ENCODE measurements around the gene PLA2G6.
"Not testable (repeated sequence)": the region's sequence is repeated elsewhere in the genome, so short reads cannot be mapped to it uniquely, and the experiment has no call there.

Gene PLA2G6

GRCh38 chr22:38079804-38080203, 101.8 kb downstream of the PLA2G6 start:
- Mint-ChIP-seq H3K36me3 (no peaks in the 10 kb centered on the region), H3K27ac (no peak overlapping the region), H3K27me3 (peaks cover 6% of the 10 kb centered on the region), H3K4me3 (no peak overlapping the region), H3K9me3 (ENCODE audit: low read depth) (no peaks in the 10 kb centered on the region), H3K4me1 (ENCODE audit: low read depth) (no peaks in the 10 kb centered on the region)

GRCh38 chr22:38079208-38079607, 102.4 kb downstream of the PLA2G6 start:
- not testable (repeated sequence) for H3K27ac Mint-ChIP-seq; H3K36me3 Mint-ChIP-seq; H3K4me3 Mint-ChIP-seq; H3K4me1 Mint-ChIP-seq (ENCODE audit: low read depth); H3K9me3 Mint-ChIP-seq (ENCODE audit: low read depth); H3K27me3 Mint-ChIP-seq

- Mint-ChIP-seq H3K9me3 (ENCODE audit: low read depth) (no peaks in the 10 kb centered on the region), H3K27ac (no peak overlapping the region), H3K4me3 (no peak overlapping the region), H3K27me3 (peaks cover 6% of the 10 kb centered on the region), H3K36me3 (no peaks in the 10 kb centered on the region), H3K4me1 (ENCODE audit: low read depth) (no peaks in the 10 kb centered on the region)
Measured at GRCh38 chr22:38078046-38078840, 103.4 kb downstream of the PLA2G6 start.

GRCh38 chr22:38077595-38077994, 104.0 kb downstream of the PLA2G6 start:
- Mint-ChIP-seq H3K4me1 (ENCODE audit: low read depth) (no peaks in the 10 kb centered on the region), H3K9me3 (ENCODE audit: low read depth) (no peaks in the 10 kb centered on the region), H3K27ac (no peak overlapping the region), H3K4me3 (no peak overlapping the region), H3K36me3 (no peaks in the 10 kb centered on the region), H3K27me3 (peaks cover 6% of the 10 kb centered on the region)

GRCh38 chr22:38077096-38077495, 104.5 kb downstream of the PLA2G6 start:
- H3K4me1 Mint-ChIP-seq (ENCODE audit: low read depth), result no peaks in the 10 kb centered on the region
- no peak overlapping the region for H3K27ac Mint-ChIP-seq
- H3K9me3 Mint-ChIP-seq (ENCODE audit: low read depth), result no peaks in the 10 kb centered on the region
- H3K36me3 Mint-ChIP-seq, result no peaks in the 10 kb centered on the region
- no peak overlapping the region for H3K4me3 Mint-ChIP-seq
- peaks cover 6% of the 10 kb centered on the region for H3K27me3 Mint-ChIP-seq

- H3K4me1 Mint-ChIP-seq (ENCODE audit: low read depth), result no peaks in the 10 kb centered on the region
- H3K27ac Mint-ChIP-seq, result no peak overlapping the region
- no peak overlapping the region for H3K4me3 Mint-ChIP-seq
- peaks cover 6% of the 10 kb centered on the region for H3K27me3 Mint-ChIP-seq
- no peaks in the 10 kb centered on the region for H3K9me3 Mint-ChIP-seq (ENCODE audit: low read depth)
- no peaks in the 10 kb centered on the region for H3K36me3 Mint-ChIP-seq
Measured at GRCh38 chr22:38075961-38076360, 105.7 kb downstream of the PLA2G6 start.

GRCh38 chr22:38075105-38075825, 106.4 kb downstream of the PLA2G6 start:
- Mint-ChIP-seq H3K4me1 (ENCODE audit: low read depth) (no peaks in the 10 kb centered on the region), H3K36me3 (no peaks in the 10 kb centered on the region), H3K4me3 (no peak overlapping the region), H3K27me3 (peaks cover 6% of the 10 kb centered on the region), H3K27ac (no peak overlapping the region), H3K9me3 (ENCODE audit: low read depth) (no peaks in the 10 kb centered on the region)

GRCh38 chr22:38074181-38075104, 107.2 kb downstream of the PLA2G6 start:
- H3K4me3 Mint-ChIP-seq, result no peak overlapping the region
- H3K27me3 Mint-ChIP-seq, result peaks cover under 1% of the 10 kb centered on the region
- no peaks in the 10 kb centered on the region for H3K9me3 Mint-ChIP-seq (ENCODE audit: low read depth)
- no peak overlapping the region for H3K27ac Mint-ChIP-seq
- no peaks in the 10 kb centered on the region for H3K4me1 Mint-ChIP-seq (ENCODE audit: low read depth)
- no peaks in the 10 kb centered on the region for H3K36me3 Mint-ChIP-seq

GRCh38 chr22:38073150-38074130, 108.2 kb downstream of the PLA2G6 start:
- Mint-ChIP-seq H3K36me3 (no peaks in the 10 kb centered on the region), H3K4me1 (ENCODE audit: low read depth) (no peaks in the 10 kb centered on the region), H3K27ac (no peak overlapping the region), H3K4me3 (no peak overlapping the region), H3K9me3 (ENCODE audit: low read depth) (no peaks in the 10 kb centered on the region), H3K27me3 (no peaks in the 10 kb centered on the region)

- no peaks in the 10 kb centered on the region for H3K36me3 Mint-ChIP-seq
- H3K27ac Mint-ChIP-seq, result no peak overlapping the region
- H3K4me1 Mint-ChIP-seq (ENCODE audit: low read depth), result no peaks in the 10 kb centered on the region
- no peak overlapping the region for H3K4me3 Mint-ChIP-seq
- H3K9me3 Mint-ChIP-seq (ENCODE audit: low read depth), result no peaks in the 10 kb centered on the region
- no peaks in the 10 kb centered on the region for H3K27me3 Mint-ChIP-seq
Measured at GRCh38 chr22:38072322-38073149, 109.1 kb downstream of the PLA2G6 start.

- Mint-ChIP-seq H3K4me3 (no peak overlapping the region), H3K36me3 (no peaks in the 10 kb centered on the region), H3K27me3 (no peaks in the 10 kb centered on the region), H3K4me1 (ENCODE audit: low read depth) (no peaks in the 10 kb centered on the region), H3K9me3 (ENCODE audit: low read depth) (no peaks in the 10 kb centered on the region), H3K27ac (no peak overlapping the region)
Measured at GRCh38 chr22:38071421-38072321, 110.0 kb downstream of the PLA2G6 start.

GRCh38 chr22:38070250-38070921, 111.2 kb downstream of the PLA2G6 start:
- Mint-ChIP-seq H3K9me3 (ENCODE audit: low read depth) (no peaks in the 10 kb centered on the region), H3K4me1 (ENCODE audit: low read depth) (no peaks in the 10 kb centered on the region), H3K4me3 (no peak overlapping the region), H3K36me3 (peaks cover 2% of the 10 kb centered on the region), H3K27me3 (no peaks in the 10 kb centered on the region), H3K27ac (no peak overlapping the region)

All from activated naive CD8-positive, alpha-beta T cell (primary cell).